Mesothelial cell of epicardium (in vitro differentiated cells): Measurements from ENCODE around the gene OR8S1. TPM values are rescaled to one million over a fixed set of nuclear protein-coding genes. Genes with fewer than 3 reads are reported as not detected.

Source experiments
- DNase-seq, 2 experiments: peaks; one replicate each; pipeline ENCODE4 v3.0.0; 2021; ENCODE audit warnings: low spot score in 2 of 2; ENCODE audit not compliant: unreplicated experiment in 2 of 2
- H3K27ac Mint-ChIP-seq: 2 replicates; pipeline ENCODE4 v1.8.0; 2021; ENCODE audit warnings: mixed read lengths
- H3K27me3 Mint-ChIP-seq: 2 replicates; pipeline ENCODE4 v1.8.0; 2021; ENCODE audit warnings: low read depth, mixed read lengths
- H3K36me3 Mint-ChIP-seq: 2 replicates; pipeline ENCODE4 v1.8.0; 2021; ENCODE audit warnings: mixed read lengths
- H3K4me1 Mint-ChIP-seq: 2 replicates; pipeline ENCODE4 v1.8.0; 2021; ENCODE audit warnings: mixed read lengths
- H3K4me3 Mint-ChIP-seq: 2 replicates; pipeline ENCODE4 v1.8.0; 2021; ENCODE audit warnings: mild to moderate bottlenecking, moderate library complexity, mixed read lengths
- H3K9me3 Mint-ChIP-seq: 2 replicates; pipeline ENCODE4 v1.8.0; 2021; ENCODE audit warnings: mixed read lengths
- CTCF ChIP-seq: fragments of 200-600 bp; sonication (generic); IDR thresholded peaks from one replicate; pipeline ENCODE4 v1.5.0; 2021; ENCODE audit warnings: antibody characterized with exemption; ENCODE audit not compliant: unreplicated experiment
- total RNA-seq: library from RNA; stranded (reverse); gene quantifications from 3 replicates; pipeline ENCODE4 v1.2.1, GENCODE V29; 2021

The OR8S1 gene
- total RNA-seq, 1 donor from 2014 or later = not detected

- Mint-ChIP-seq H3K36me3 (no peaks in the 10 kb centered on the region), H3K9me3 (peaks cover 7% of the 10 kb centered on the region), H3K27ac (no peak within 1 kb of the TSS), H3K4me1 (no peaks in the 10 kb centered on the region), H3K27me3 (peaks cover 13% of the 10 kb centered on the region), H3K4me3 (no peak within 1 kb of the TSS)
- no peak for TF ChIP-seq CTCF
- no peak for DNase-seq
Measured at GRCh38 chr12:48569946-48570345, 44.5 kb downstream of the OR8S1 start, which contains the start of gene LALBA. Gene LALBA (minus strand): TSS chr12:48570046. CDS start chr12:48570020, 26 bp downstream.

GRCh38 chr12:48572326-48572725 lies 46.9 kb downstream of the OR8S1 start:
- DNase-seq = no peak
- no peaks in the 10 kb centered on the region for H3K36me3 Mint-ChIP-seq
- H3K27me3 Mint-ChIP-seq = peaks cover 10% of the 10 kb centered on the region
- TF ChIP-seq CTCF = no peak
- no peak overlapping the region for H3K27ac Mint-ChIP-seq
- no peak overlapping the region for H3K4me3 Mint-ChIP-seq
- H3K9me3 Mint-ChIP-seq = peaks cover 4% of the 10 kb centered on the region
- no peaks in the 10 kb centered on the region for H3K4me1 Mint-ChIP-seq

Other genes with a start within 250 kb of the OR8S1 start
- 30.2 to 38.0 TPM (median 36.1 TPM) in 3 replicates for gene ZNF641, start 174.7 kb upstream of the OR8S1 start, total RNA-seq
- 0.22 TPM in 1 of 3 replicates, not detected in the others for gene ANP32D, start 53.1 kb upstream of the OR8S1 start, total RNA-seq
- gene C12orf54, start 43.1 kb upstream of the OR8S1 start, total RNA-seq = 0.34 to 0.38 TPM in 2 of 3 replicates, not detected in the other
- gene LALBA, start 44.4 kb downstream of the OR8S1 start, total RNA-seq = not detected in 3 replicates
- gene KANSL2, start 156.6 kb downstream of the OR8S1 start, total RNA-seq = 48.3 to 53.7 TPM (median 48.4 TPM) in 3 replicates
- gene CCNT1, start 191.1 kb downstream of the OR8S1 start, total RNA-seq = 50.4 to 54.7 TPM (median 52.5 TPM) in 3 replicates